ENCODE measurements around the gene PRDM4. TPM values are rescaled to one million over a fixed set of nuclear protein-coding genes. Genes with fewer than 3 reads are reported as not detected.
"Not testable (repeated sequence)": the region's sequence is repeated elsewhere in the genome, so short reads cannot be mapped to it uniquely, and the experiment has no call there.

The PRDM4 gene
- total RNA-seq, 2 experiments from 2014 or later, result 26.3 to 37.5 TPM

GRCh38 chr12:107702106-107702505 lies 58.8 kb downstream of the PRDM4 start:
- H3K27ac Mint-ChIP-seq, result no peak overlapping the region
- CTCF ChIA-PET, result interaction anchor here (1.5 kb wide), 1 partner anchor 12 kb away, joined by 3 read pairs; no protein-coding TSS in a partner anchor
- no peaks in the 10 kb centered on the region for H3K4me1 Mint-ChIP-seq
- DNase-seq (no peak), ATAC-seq (no peak)
- H3K27me3 Mint-ChIP-seq, result no peaks in the 10 kb centered on the region
- peaks cover 73% of the 10 kb centered on the region for H3K36me3 Mint-ChIP-seq
- no peak overlapping the region for H3K4me3 Mint-ChIP-seq
- peaks cover 4% of the 10 kb centered on the region for H3K9me3 Mint-ChIP-seq (ENCODE audit: low read depth)

- H3K4me3 Mint-ChIP-seq; H3K4me1 Mint-ChIP-seq; ATAC-seq; H3K9me3 Mint-ChIP-seq (ENCODE audit: low read depth); H3K27ac Mint-ChIP-seq; DNase-seq; H3K27me3 Mint-ChIP-seq: not testable (repeated sequence)
- CTCF ChIA-PET, result interaction anchor here (0.8 to 2.4 kb wide), 4 partner anchors 17 to 1677 kb away, joined by 3 to 7 read pairs (median 4); no protein-coding TSS in a partner anchor
- peaks cover 50% of the 10 kb centered on the region for H3K36me3 Mint-ChIP-seq
Measured at GRCh38 chr12:107695772-107696171, 65.2 kb downstream of the PRDM4 start.

GRCh38 chr12:107685360-107686248 lies 75.3 kb downstream of the PRDM4 start, which contains the start of gene PWP1:
Gene PWP1 (plus strand): TSS chr12:107685799. CDS start chr12:107685900, 101 bp downstream.
- Mint-ChIP-seq H3K4me1 (peaks cover 31% of the 10 kb centered on the region), H3K4me3 (peak within 1 kb of the TSS; percentile 90), H3K9me3 (ENCODE audit: low read depth) (no peaks in the 10 kb centered on the region), H3K27me3 (no peaks in the 10 kb centered on the region), H3K36me3 (peaks cover 27% of the 10 kb centered on the region), H3K27ac (peak within 1 kb of the TSS; percentile 97)
- DNase-seq, result peak; percentile 96
- peak; percentile 94 for ATAC-seq
- CTCF ChIA-PET, result interaction anchor here (0.9 to 2.2 kb wide), 4 partner anchors 10 to 73 kb away, joined by 3 to 9 read pairs (median 6); no protein-coding TSS in a partner anchor

GRCh38 chr12:107684990-107685359 lies 76.0 kb downstream of the PRDM4 start:
- ATAC-seq (no peak), DNase-seq (peak; percentile 43)
- peaks cover 31% of the 10 kb centered on the region for H3K4me1 Mint-ChIP-seq
- peak overlapping the region; percentile 90 for H3K4me3 Mint-ChIP-seq
- H3K27ac Mint-ChIP-seq, result peak overlapping the region; percentile 97
- no peaks in the 10 kb centered on the region for H3K27me3 Mint-ChIP-seq
- CTCF ChIA-PET, result interaction anchor here (0.9 to 2.2 kb wide), 3 partner anchors 9 to 14 kb away, joined by 3 to 9 read pairs (median 8); no protein-coding TSS in a partner anchor
- peaks cover 25% of the 10 kb centered on the region for H3K36me3 Mint-ChIP-seq
- H3K9me3 Mint-ChIP-seq (ENCODE audit: low read depth), result no peaks in the 10 kb centered on the region

GRCh38 chr12:107684029-107684795 lies 76.7 kb downstream of the PRDM4 start:
- peaks cover 2% of the 10 kb centered on the region for H3K27me3 Mint-ChIP-seq
- peaks cover 20% of the 10 kb centered on the region for H3K36me3 Mint-ChIP-seq
- CTCF ChIA-PET, result interaction anchor here (1.4 to 2.2 kb wide), 2 partner anchors 9 to 229 kb away, joined by 5 to 8 read pairs; no protein-coding TSS in a partner anchor

More at GRCh38 chr12:107684029-107684795, 76.7 kb downstream of the PRDM4 start:
- ATAC-seq, result no peak
- peak overlapping the region; percentile 97 for H3K27ac Mint-ChIP-seq
- no peak for DNase-seq
- H3K4me1 Mint-ChIP-seq, result peaks cover 31% of the 10 kb centered on the region
- peak overlapping the region; percentile 90 for H3K4me3 Mint-ChIP-seq
- H3K9me3 Mint-ChIP-seq (ENCODE audit: low read depth), result no peaks in the 10 kb centered on the region

Other genes with a start within 250 kb of the PRDM4 start
- gene PWP1, start 75.3 kb downstream of the PRDM4 start, total RNA-seq, result 10 to 100 TPM; 32.4 to 47.2 TPM
- not detected for gene ASCL4, start 13.6 kb upstream of the PRDM4 start, total RNA-seq